RKO (cell line): Measurements from ENCODE around the gene SVOPL.

ENCODE experiments used
- DNase-seq: peaks from one replicate; pipeline ENCODE4 v3.0.0-alpha.2; 2016; ENCODE audit warnings: low spot score

Gene SVOPL

GRCh38 chr7:138556771-138557484 lies 144.2 kb downstream of the SVOPL start:
- DNase-seq: no peak

GRCh38 chr7:138555684-138556083 lies 145.5 kb downstream of the SVOPL start:
- no peak for DNase-seq

GRCh38 chr7:138554674-138555073 lies 146.5 kb downstream of the SVOPL start:
- DNase-seq: no peak

- no peak for DNase-seq
Observed at GRCh38 chr7:138553805-138554204, 147.4 kb downstream of the SVOPL start.

GRCh38 chr7:138551102-138551501 lies 150.1 kb downstream of the SVOPL start:
- DNase-seq: no peak

- DNase-seq: no peak
Observed at GRCh38 chr7:138550337-138550736, 150.8 kb downstream of the SVOPL start.

- DNase-seq: no peak
Observed at GRCh38 chr7:138549082-138549481, 152.1 kb downstream of the SVOPL start.

- no peak for DNase-seq
Observed at GRCh38 chr7:138546829-138547228, 154.3 kb downstream of the SVOPL start.

GRCh38 chr7:138546064-138546619 lies 155.0 kb downstream of the SVOPL start:
- no peak for DNase-seq

GRCh38 chr7:138545123-138545522 lies 156.0 kb downstream of the SVOPL start:
- DNase-seq: no peak
